ELR (cell line): ENCODE measurements around the gene RPE65.
A peak's percentile ranks its signal among the peaks of the same experiment; 100 is the strongest.
"Not testable (repeated sequence)": the region's sequence is repeated elsewhere in the genome, so short reads cannot be mapped to it uniquely, and the experiment has no call there.

Experiments
- DNase-seq: peaks from one replicate; pipeline ENCODE4 v3.0.0-alpha.2; 2015; ENCODE audit warnings: low read depth

The RPE65 gene

GRCh38 chr1:68453060-68453670, 3.4 kb upstream of the RPE65 start:
- peak; percentile 65 for DNase-seq

- peak; percentile 11 for DNase-seq
These were observed 1.4 kb downstream of the RPE65 start for GRCh38 chr1:68448365-68448764.

- no peak for DNase-seq
These were observed 4.0 kb downstream of the RPE65 start for GRCh38 chr1:68445709-68446108.

GRCh38 chr1:68442822-68443556, 6.8 kb downstream of the RPE65 start:
- peak; percentile 79 for DNase-seq

GRCh38 chr1:68442006-68442405, 7.7 kb downstream of the RPE65 start:
- DNase-seq: no peak

GRCh38 chr1:68438310-68438709, 11.4 kb downstream of the RPE65 start:
- no peak for DNase-seq

- DNase-seq: no peak
These were observed 16.4 kb downstream of the RPE65 start for GRCh38 chr1:68433395-68433794.

GRCh38 chr1:68431076-68431475, 18.7 kb downstream of the RPE65 start:
- DNase-seq: no peak

GRCh38 chr1:68429233-68429808, 20.4 kb downstream of the RPE65 start:
- DNase-seq: no peak

- no peak for DNase-seq
These were observed 23.2 kb downstream of the RPE65 start for GRCh38 chr1:68426594-68426993.

- DNase-seq: no peak
These were observed 28.4 kb downstream of the RPE65 start for GRCh38 chr1:68421350-68421749.

GRCh38 chr1:68409426-68409825, 40.3 kb downstream of the RPE65 start:
- DNase-seq: peak; percentile 31

- no peak for DNase-seq
These were observed 48.2 kb downstream of the RPE65 start for GRCh38 chr1:68401506-68401905.

- DNase-seq: not testable (repeated sequence)
These were observed 54.2 kb downstream of the RPE65 start for GRCh38 chr1:68395575-68395974.

GRCh38 chr1:68392474-68392873, 57.3 kb downstream of the RPE65 start:
- not testable (repeated sequence) for DNase-seq

- not testable (repeated sequence) for DNase-seq
These were observed 63.8 kb downstream of the RPE65 start for GRCh38 chr1:68385798-68386524.

- DNase-seq: peak; percentile 86
These were observed 64.8 kb downstream of the RPE65 start for GRCh38 chr1:68384872-68385411.

GRCh38 chr1:68384321-68384813, 65.4 kb downstream of the RPE65 start:
- DNase-seq: peak; percentile 99

GRCh38 chr1:68383092-68383491, 66.7 kb downstream of the RPE65 start:
- DNase-seq: no peak

GRCh38 chr1:68379085-68379478, 70.7 kb downstream of the RPE65 start:
- DNase-seq: peak; percentile 47
